AG10803 (cell line): ENCODE results near the gene DNAJC7.

Source experiments
- DNase-seq: peaks from one replicate; pipeline ENCODE4 v3.0.0; 2010; ENCODE audit warnings: low read depth
- H3K4me3 ChIP-seq: 2 replicates; pipeline ENCODE4 v1.5.1; 2011; ENCODE audit warnings: mild to moderate bottlenecking, low read length, control low read depth
- TF ChIP-seq, protein P1 (sequence below): conservative IDR thresholded peaks from 2 replicates; pipeline ENCODE4 v1.5.1; 2011; ENCODE audit warnings: mild to moderate bottlenecking, low read length, control low read depth, inconsistent platforms

DNAJC7 gene

DNA sequence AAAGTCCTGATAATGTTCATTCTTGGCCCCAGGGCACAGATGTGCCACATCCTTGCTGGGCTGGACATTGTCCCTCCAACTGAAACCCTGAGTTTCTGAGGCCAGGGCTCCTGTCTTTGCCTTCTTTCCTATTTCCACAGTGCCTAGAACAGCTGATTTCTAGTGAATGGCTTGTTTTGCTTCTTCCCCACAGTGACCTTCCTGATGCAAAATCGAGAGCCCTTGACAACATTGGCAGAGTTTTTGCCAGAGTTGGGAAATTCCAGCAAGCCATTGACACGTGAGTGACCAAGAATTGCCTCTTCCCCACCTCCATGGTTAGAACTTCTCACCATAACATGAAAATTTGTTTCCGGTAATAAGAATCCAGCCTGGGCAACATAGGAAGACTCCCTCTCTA, 72.3 kb downstream of the DNAJC7 start:
- DNase-seq: no peak
- no peak overlapping the region for H3K4me3 ChIP-seq
- TF ChIP-seq, protein P1, sequence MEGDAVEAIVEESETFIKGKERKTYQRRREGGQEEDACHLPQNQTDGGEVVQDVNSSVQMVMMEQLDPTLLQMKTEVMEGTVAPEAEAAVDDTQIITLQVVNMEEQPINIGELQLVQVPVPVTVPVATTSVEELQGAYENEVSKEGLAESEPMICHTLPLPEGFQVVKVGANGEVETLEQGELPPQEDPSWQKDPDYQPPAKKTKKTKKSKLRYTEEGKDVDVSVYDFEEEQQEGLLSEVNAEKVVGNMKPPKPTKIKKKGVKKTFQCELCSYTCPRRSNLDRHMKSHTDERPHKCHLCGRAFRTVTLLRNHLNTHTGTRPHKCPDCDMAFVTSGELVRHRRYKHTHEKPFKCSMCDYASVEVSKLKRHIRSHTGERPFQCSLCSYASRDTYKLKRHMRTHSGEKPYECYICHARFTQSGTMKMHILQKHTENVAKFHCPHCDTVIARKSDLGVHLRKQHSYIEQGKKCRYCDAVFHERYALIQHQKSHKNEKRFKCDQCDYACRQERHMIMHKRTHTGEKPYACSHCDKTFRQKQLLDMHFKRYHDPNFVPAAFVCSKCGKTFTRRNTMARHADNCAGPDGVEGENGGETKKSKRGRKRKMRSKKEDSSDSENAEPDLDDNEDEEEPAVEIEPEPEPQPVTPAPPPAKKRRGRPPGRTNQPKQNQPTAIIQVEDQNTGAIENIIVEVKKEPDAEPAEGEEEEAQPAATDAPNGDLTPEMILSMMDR: no peak

DNA sequence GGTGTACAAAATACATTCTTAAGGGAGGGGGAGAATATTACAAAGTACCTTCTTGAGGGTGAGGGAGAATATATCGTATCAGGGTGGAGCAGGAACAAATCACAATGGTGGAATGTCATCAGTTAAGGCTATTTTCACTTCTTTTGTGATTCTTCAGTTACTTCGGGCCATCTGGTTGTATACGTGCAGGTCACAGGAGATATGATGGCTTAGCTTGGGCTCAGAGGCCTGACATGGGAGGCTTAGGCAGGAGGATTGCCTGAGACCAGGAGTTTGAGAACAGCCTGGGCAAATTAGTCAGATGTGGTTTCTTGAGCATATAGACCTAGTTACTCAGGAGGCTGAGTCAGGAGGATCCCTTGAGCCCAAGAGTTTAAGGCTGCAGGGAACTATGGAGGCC, 73.7 kb downstream of the DNAJC7 start:
- no peak overlapping the region for H3K4me3 ChIP-seq
- DNase-seq: no peak
- TF ChIP-seq, protein P1: no peak

DNA sequence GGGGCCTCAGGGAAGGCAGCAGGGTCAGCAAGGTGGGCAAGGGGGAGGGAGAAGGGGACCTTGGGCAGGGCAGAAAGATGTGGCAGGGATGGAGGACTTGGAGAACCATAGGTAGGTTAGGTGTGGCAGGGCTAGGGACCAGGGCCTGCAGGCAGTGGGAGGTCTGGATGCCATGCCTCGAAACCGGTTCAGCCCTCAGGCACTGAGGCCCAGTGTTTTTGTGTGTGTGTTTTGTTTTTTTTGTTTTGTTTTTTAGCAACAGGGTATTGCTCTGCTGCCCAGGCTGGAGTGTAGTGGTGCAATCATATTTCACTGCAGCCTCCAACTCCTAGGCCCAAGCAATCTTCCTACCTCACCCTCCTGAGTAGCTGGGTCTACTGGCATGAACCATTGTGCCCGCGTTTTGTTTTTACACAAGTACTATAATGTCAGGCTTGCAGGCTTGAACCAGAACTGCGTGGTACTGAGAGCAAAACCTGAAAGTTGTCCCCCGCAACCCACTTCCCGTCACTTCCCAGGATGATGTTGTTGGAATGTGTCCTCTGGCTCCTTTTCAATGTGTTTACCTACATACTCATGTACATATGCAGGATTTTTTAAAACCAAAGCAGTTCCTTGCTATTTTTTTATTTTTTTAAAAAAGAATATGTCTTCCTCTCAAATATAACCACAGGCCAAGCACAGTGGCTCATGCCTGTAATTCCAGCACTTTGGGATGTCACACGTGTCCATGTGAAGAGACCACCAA, 74.4 kb downstream of the DNAJC7 start:
- TF ChIP-seq, protein P1: no peak
- no peak overlapping the region for H3K4me3 ChIP-seq
- no peak for DNase-seq

DNA sequence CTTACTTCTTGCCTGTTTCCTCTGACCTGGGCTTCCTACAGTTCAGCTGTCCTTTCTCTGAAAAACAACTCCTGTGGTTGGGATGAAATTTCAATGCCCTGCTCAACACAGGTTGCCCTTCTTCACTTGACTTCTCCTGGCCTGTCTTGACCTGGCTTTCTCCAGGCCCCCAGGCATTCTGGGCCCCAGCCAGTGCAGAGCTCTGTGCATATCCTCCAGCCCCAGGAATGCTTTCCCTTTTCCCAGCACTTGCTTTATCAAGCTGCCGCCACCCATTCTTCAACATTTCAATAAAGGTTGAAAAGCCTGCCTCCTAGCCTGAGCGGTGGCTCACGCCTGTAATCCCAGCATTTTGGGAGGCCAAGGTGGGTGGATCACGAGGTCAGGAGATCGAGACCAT, 76.1 kb downstream of the DNAJC7 start:
- no peak for DNase-seq
- no peak overlapping the region for H3K4me3 ChIP-seq
- TF ChIP-seq, protein P1: no peak

DNA sequence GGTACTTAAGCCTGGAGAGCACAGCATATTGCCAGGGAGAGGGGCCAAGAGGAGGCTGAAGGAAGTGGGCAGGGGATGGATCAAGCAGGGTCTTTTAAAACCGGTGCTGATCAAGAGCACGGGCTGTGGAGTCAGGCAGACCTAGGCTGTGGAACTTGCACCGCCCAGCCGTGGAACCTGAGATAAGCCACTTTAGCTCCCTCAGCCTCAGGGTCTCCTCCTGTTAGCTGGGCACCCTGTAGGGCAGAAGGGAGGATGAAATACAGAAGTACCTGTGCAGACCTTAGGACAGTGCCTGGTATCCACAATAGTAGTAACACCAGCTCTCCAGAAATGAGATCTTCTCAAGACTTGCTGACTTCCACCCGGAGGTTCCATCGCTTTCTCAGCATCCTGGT, 77.5 kb downstream of the DNAJC7 start:
- DNase-seq: no peak
- TF ChIP-seq, protein P1: no peak
- no peak overlapping the region for H3K4me3 ChIP-seq

DNA sequence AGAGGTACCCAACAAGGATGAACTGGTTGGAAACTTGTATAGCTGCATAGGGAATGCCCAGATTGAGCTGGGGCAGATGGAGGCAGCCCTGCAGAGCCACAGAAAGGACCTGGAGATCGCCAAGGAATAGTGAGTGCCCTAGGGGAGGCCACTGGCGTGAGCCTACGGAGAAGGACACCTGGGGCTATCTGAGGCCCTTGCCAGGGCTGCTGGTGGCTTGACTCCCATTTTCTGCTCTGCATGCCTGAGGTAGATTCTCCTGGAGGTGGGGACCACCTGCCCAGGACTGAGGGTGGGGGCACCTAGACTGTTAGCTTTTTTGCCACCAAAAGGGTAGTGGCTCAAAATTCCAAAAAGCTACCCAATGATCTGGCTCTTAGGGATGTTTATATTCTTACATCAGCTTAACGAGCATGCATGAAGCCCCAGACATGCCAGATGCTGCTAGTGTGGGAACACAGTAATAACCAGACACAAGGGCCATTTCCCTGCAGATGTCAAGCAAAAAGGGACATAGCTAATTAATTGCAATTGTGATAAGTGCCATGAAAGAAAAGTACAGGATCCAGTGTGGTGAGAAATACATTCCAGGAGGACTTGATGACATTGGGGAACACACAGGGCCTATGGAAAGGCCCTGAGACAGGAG, 78.1 kb downstream of the DNAJC7 start:
- no peak overlapping the region for H3K4me3 ChIP-seq
- DNase-seq: no peak
- TF ChIP-seq, protein P1: no peak
